H1 (cell line): ENCODE measurements around the gene KLHL26. TPM values are rescaled to one million over a fixed set of nuclear protein-coding genes. Genes with fewer than 3 reads are reported as not detected.

ENCODE experiments used
- CTCF ChIA-PET: fragments of 300-600 bp; sonication (Branson Sonifier 250); formaldehyde crosslinking; loops from one replicate; lab custom pipeline; 2021; ENCODE audit not compliant: partially characterized antibody; lab: Charles Lee
- POLR2A ChIA-PET: fragments of 300-600 bp; sonication (Branson Sonifier 250); formaldehyde crosslinking; loops from one replicate; lab custom pipeline; 2021; ENCODE audit warnings: inconsistent platforms; ENCODE audit not compliant: partially characterized antibody; lab: Charles Lee
- DNase-seq, 2 experiments: peaks; one replicate each; pipeline versions ENCODE4 v3.0.0 to v3.0.0-alpha.2; 2010 to 2022; ENCODE audit warnings: low spot score in 2 of 2, low read depth in 1 of 2, mixed read lengths in 1 of 2
- FAIRE-seq: peaks from 2 replicates; lab custom pipeline; 2011; peaks lifted over from hg19 to GRCh38; lab: Jason Lieb, UNC
- H2AFZ ChIP-seq: 2 replicates; pipeline ENCODE4 v1.8.1; 2012; ENCODE audit warnings: low read length, inconsistent platforms
- H2AK5ac ChIP-seq: 2 replicates; pipeline ENCODE4 v1.6.1; 2013; ENCODE audit warnings: low read depth, low read length
- H2BK120ac ChIP-seq: replicated peaks from 2 replicates; pipeline ENCODE3; 2013; ENCODE audit warnings: low read depth, low read length, inconsistent platforms
- H2BK12ac ChIP-seq: 2 replicates; pipeline ENCODE4 v1.6.1; 2013; ENCODE audit warnings: low read depth, low read length
- H2BK15ac ChIP-seq: 2 replicates; pipeline ENCODE4 v1.6.1; 2013; ENCODE audit warnings: low read length
- H2BK20ac ChIP-seq: 2 replicates; pipeline ENCODE4 v1.6.1; 2013; ENCODE audit warnings: low read length
- H2BK5ac ChIP-seq: 2 replicates; pipeline ENCODE4 v1.6.1; 2013; ENCODE audit warnings: low read depth, low read length
- H3K14ac ChIP-seq: 2 replicates; pipeline ENCODE4 v1.6.1; 2013; ENCODE audit warnings: inconsistent platforms; ENCODE audit not compliant: insufficient read length
- H3K18ac ChIP-seq: 2 replicates; pipeline ENCODE4 v1.6.1; 2013; ENCODE audit warnings: low read length; ENCODE audit errors: extremely low read depth
- H3K23ac ChIP-seq: 2 replicates; pipeline ENCODE4 v1.6.1; 2013; ENCODE audit warnings: inconsistent platforms; ENCODE audit not compliant: insufficient read length
- H3K23me2 ChIP-seq: 2 replicates; pipeline ENCODE4 v1.6.1; 2013; ENCODE audit warnings: low read depth, low read length
- H3K27ac ChIP-seq: 2 replicates; pipeline ENCODE4 v1.6.1; 2011; ENCODE audit warnings: low read depth, low read length, inconsistent platforms
- H3K27me3 ChIP-seq, 4 experiments: replicated peaks in 1 of 4; 1 replicate in 1 of 4; 2 replicates in 3 of 4; pipeline versions ENCODE4 v1.6.1 to v1.8.1; 2011 to 2013; ENCODE audit warnings: low read length in 3 of 4, mild to moderate bottlenecking in 3 of 4, inconsistent platforms in 2 of 4, mixed read lengths in 2 of 4, moderate library complexity in 1 of 4; ENCODE audit not compliant: control insufficient read depth in 3 of 4, insufficient read depth in 3 of 4; ENCODE audit errors: extremely low read depth in 1 of 4
- H3K36me3 ChIP-seq, 4 experiments: 2 replicates each; pipeline versions ENCODE4 v1.6.1 to v1.8.1; 2011 to 2013; ENCODE audit warnings: mild to moderate bottlenecking in 4 of 4, low read length in 3 of 4, moderate library complexity in 2 of 4, control low read depth in 1 of 4, inconsistent platforms in 1 of 4; ENCODE audit not compliant: insufficient read depth in 4 of 4, control insufficient read depth in 2 of 4
- H3K4ac ChIP-seq: replicated peaks from 2 replicates; pipeline ENCODE3; 2013; ENCODE audit warnings: low read length, low read depth, mixed read lengths, inconsistent platforms; ENCODE audit not compliant: insufficient read length
- H3K4me1 ChIP-seq, 4 experiments: replicated peaks in 1 of 4; 1 replicate in 1 of 4; 2 replicates in 3 of 4; pipeline versions ENCODE4 v1.6.1 to v1.8.1; 2011 to 2013; ENCODE audit warnings: low read length in 3 of 4, inconsistent platforms in 2 of 4, mixed read lengths in 1 of 4; ENCODE audit not compliant: insufficient read depth in 4 of 4, control insufficient read depth in 3 of 4
- H3K4me2 ChIP-seq, 2 experiments: 2 replicates each; pipeline versions ENCODE4 v1.6.1 to v1.8.1; 2011 to 2013; ENCODE audit warnings: low read depth in 2 of 2, low read length in 2 of 2, control low read depth in 1 of 2, inconsistent platforms in 1 of 2, mild to moderate bottlenecking in 1 of 2; ENCODE audit not compliant: insufficient read depth in 1 of 2
- H3K4me3 ChIP-seq, 4 experiments: fragments of 200-600, 300-600 bp in 1 of 4; sonication (generic), shearing (Covaris generic), sonication (Bioruptor Twin) in 1 of 4; 2 replicates each; pipeline versions ENCODE4 v1.5.1 to v1.8.1; 2011 to 2016; ENCODE audit warnings: low read length in 4 of 4, low read depth in 3 of 4, control low read depth in 2 of 4, inconsistent platforms in 2 of 4, mild to moderate bottlenecking in 2 of 4, mixed read lengths in 1 of 4, moderate library complexity in 1 of 4; ENCODE audit not compliant: insufficient read depth in 2 of 4; ENCODE audit errors: extremely low read depth in 1 of 4
- H3K56ac ChIP-seq: replicated peaks from 2 replicates; pipeline ENCODE3; 2013; ENCODE audit warnings: low read depth, mild to moderate bottlenecking, mixed read lengths, low read length, inconsistent platforms; ENCODE audit not compliant: insufficient read length
- H3K79me1 ChIP-seq: 2 replicates; pipeline ENCODE4 v1.6.1; 2013; ENCODE audit warnings: low read depth, low read length, control low read depth
- H3K79me2 ChIP-seq, 2 experiments: 2 replicates each; pipeline versions ENCODE4 v1.6.1 to v1.8.1; 2012 to 2013; ENCODE audit warnings: low read length in 2 of 2, mild to moderate bottlenecking in 2 of 2, inconsistent platforms in 1 of 2; ENCODE audit not compliant: insufficient read depth in 2 of 2, control insufficient read depth in 1 of 2
- H3K9ac ChIP-seq, 4 experiments: replicated peaks in 1 of 4; 1 replicate in 1 of 4; 2 replicates in 3 of 4; pipeline versions ENCODE4 v1.6.1 to v1.8.1; 2011 to 2013; ENCODE audit warnings: low read depth in 3 of 4, low read length in 3 of 4, control low read depth in 2 of 4, mild to moderate bottlenecking in 2 of 4, moderate library complexity in 2 of 4, inconsistent platforms in 1 of 4; ENCODE audit errors: extremely low read depth in 1 of 4
- H3K9me3 ChIP-seq, 2 experiments: 2 replicates each; pipeline versions ENCODE4 v1.6.1 to v1.8.1; 2012 to 2013; ENCODE audit warnings: mild to moderate bottlenecking in 2 of 2, moderate library complexity in 2 of 2, control low read depth in 1 of 2, inconsistent platforms in 1 of 2, low read depth in 1 of 2, low read length in 1 of 2, mixed read lengths in 1 of 2; ENCODE audit not compliant: insufficient read depth in 2 of 2
- H4K20me1 ChIP-seq, 2 experiments: replicated peaks in 1 of 2; 2 replicates each; pipeline versions ENCODE3 to v1.8.1; 2011 to 2013; ENCODE audit warnings: inconsistent platforms in 2 of 2, low read length in 2 of 2, mild to moderate bottlenecking in 1 of 2; ENCODE audit not compliant: insufficient read depth in 2 of 2, control insufficient read depth in 1 of 2
- H4K5ac ChIP-seq: 2 replicates; pipeline ENCODE4 v1.6.1; 2013; ENCODE audit warnings: low read length, low read depth, mixed read lengths, inconsistent platforms; ENCODE audit not compliant: insufficient read length
- H4K8ac ChIP-seq: 2 replicates; pipeline ENCODE4 v1.8.0; 2013; ENCODE audit warnings: mild to moderate bottlenecking, moderate library complexity, low read length, inconsistent platforms; ENCODE audit not compliant: insufficient read depth; ENCODE audit errors: extremely low read depth
- H4K91ac ChIP-seq: replicated peaks from 2 replicates; pipeline ENCODE3; 2013; ENCODE audit warnings: low read length, mixed read lengths, inconsistent platforms; ENCODE audit not compliant: insufficient read length
- ASH2L ChIP-seq: fragments of 200-600, 300-600 bp; sonication (generic); IDR thresholded peaks from one replicate; pipeline ENCODE4 v1.7.1; 2017; ENCODE audit warnings: low read length
- CTBP2 ChIP-seq: IDR thresholded peaks from 2 replicates; pipeline ENCODE4 v1.7.0; 2011; ENCODE audit warnings: borderline replicate concordance, mild to moderate bottlenecking, moderate library complexity, mixed read lengths, low read length; ENCODE audit not compliant: insufficient read depth, insufficient read length
- CTCF ChIP-seq, 3 experiments: IDR thresholded peaks; 1 replicate in 2 of 3; 2 replicates in 1 of 3; pipeline versions ENCODE4 v1.5.1 to v1.6.1; 2011; ENCODE audit warnings: low read length in 3 of 3, mild to moderate bottlenecking in 3 of 3, inconsistent platforms in 2 of 3, low read depth in 1 of 3, moderate library complexity in 1 of 3; ENCODE audit not compliant: insufficient read depth in 1 of 3; ENCODE audit errors: control extremely low read depth in 1 of 3
- SIRT6 ChIP-seq: IDR thresholded peaks from one replicate; pipeline ENCODE4 v1.7.1; 2012; ENCODE audit warnings: low read length, inconsistent platforms
- TEAD4 ChIP-seq: IDR thresholded peaks from 2 replicates; pipeline ENCODE4 v1.6.1; 2012; ENCODE audit warnings: low read depth, low read length, inconsistent platforms, mixed read lengths
- WGBS, 2 experiments: shearing (Covaris generic) in 1 of 2; methylation state at CpG; one replicate each; pipeline versions ENCODE4 v1.1.6 to v1.1.7; 2013 to 2015; ENCODE audit warnings: low lambda C conversion rate in 2 of 2, mixed read lengths in 2 of 2, inconsistent platforms in 1 of 2, low coverage in 1 of 2, missing lambda C conversion rate in 1 of 2; ENCODE audit not compliant: insufficient replicate concordance in 2 of 2, insufficient coverage in 1 of 2, insufficient read length in 1 of 2; ENCODE audit errors: extremely low coverage in 1 of 2, missing lambda C conversion rate in 1 of 2; 5-methylcytosine and 5-hydroxymethylcytosine counted together
- polyA plus RNA-seq, 7 experiments: library from polyadenylated mRNA; depleted of rRNA in 3 of 7; stranded (reverse) in 5 of 7; unstranded in 2 of 7; fragments of >200 nt in 5 of 7; fragments of 200-250 nt in 2 of 7; gene quantifications; 1 replicate in 5 of 7; 2 replicates in 1 of 7; 4 replicates in 1 of 7; pipeline versions ENCODE4 v1.2.1 to v1.2.3, GENCODE V29; 2011 to 2013; ENCODE audit warnings: missing spikeins in 2 of 7, mixed read lengths in 2 of 7
- total RNA-seq: library from RNA; stranded (reverse); fragmentation: NEBNext Ultra II Directional; extraction: Animal tissue kit (Norgen Biotek cat#: 25700); gene quantifications from 2 replicates; pipeline ENCODE4 v1.2.1, GENCODE V29; 2021
- TF ChIP-seq, protein P1 (sequence below): IDR thresholded peaks from 2 replicates; pipeline ENCODE4 v1.6.1; 2012; ENCODE audit warnings: low read length, inconsistent platforms

KLHL26 gene
- total and polyA plus RNA-seq, 2 of the 8 experiments (the other 6 are each of a cell fraction or from before 2014, with no cell fraction given) = 2.2 to 8.8 TPM

- Histone ChIP-seq H2BK120ac (no peak overlapping the region), H3K56ac (no peak overlapping the region), H3K4me1 (peaks cover 0 to 3% (median 0%) of the 10 kb centered on the region in 4 experiments; a peak in 1 of 7 replicates), H2BK15ac (no peak overlapping the region), H3K14ac (no peak overlapping the region), H2AK5ac (peak overlapping the region; percentile 96), H4K5ac (no peak overlapping the region), H3K23ac (no peak overlapping the region), H3K18ac (no peak overlapping the region), H3K36me3 (no peaks in the 10 kb centered on the region), H3K4me3 (no peak overlapping the region), H3K79me2 (peaks cover 0 to 3% of the 10 kb centered on the region in 2 experiments; a peak in 1 of 4 replicates), H3K9ac (0 out of 7 replicates have a peak overlapping the region, but pooled peaks of 1 of the 4 experiments have one; percentile 30), H3K9me3 (no peaks in the 10 kb centered on the region), H3K79me1 (peaks cover 3% of the 10 kb centered on the region), H3K27ac (no peak overlapping the region), H4K8ac (no peak overlapping the region), H3K4ac (peak overlapping the region; percentile 14), H3K23me2 (0 out of 2 replicates have a peak, but pooled peaks cover 2% of the 10 kb centered on the region), H2BK5ac (no peak overlapping the region), H2BK20ac (no peak overlapping the region), H4K20me1 (peaks cover 0 to 21% of the 10 kb centered on the region in 2 experiments), H3K4me2 (no peak overlapping the region), H2AFZ (no peak overlapping the region), H3K27me3 (no peaks in the 10 kb centered on the region), H2BK12ac (peak overlapping the region; percentile 80; the same call in 1 of the 2 replicates), H4K91ac (peak overlapping the region; percentile 85)
- no peak for DNase-seq
- ChIA-PET CTCF (interaction anchor here (1.0 kb wide), 1 partner anchor 130 kb away, joined by 3 read pairs; no protein-coding TSS in a partner anchor), POLR2A (interaction anchor here (0.7 to 1.0 kb wide), 2 partner anchors 14 to 35 kb away, joined by 3 to 4 read pairs; no protein-coding TSS in a partner anchor)
- WGBS, 2 experiments = 87% methylated on average over 6 of the region's 6 CpGs; no CpG with 5 or more reads in 1 of the 2 experiments
- FAIRE-seq = no peak
- TF ChIP-seq CTBP2 = no peak
- TF ChIP-seq SIRT6 = no peak
- TF ChIP-seq CTCF (IDR thresholded peaks at IDR 0.05; ENCODE audit: control extremely low read depth in 1 of 3, insufficient read depth in 1 of 3, low read depth in 1 of 3, low read length in 3 of 3) = no peak
- TF ChIP-seq ASH2L = no peak
- TF ChIP-seq TEAD4 = no peak
- TF ChIP-seq, protein P1, sequence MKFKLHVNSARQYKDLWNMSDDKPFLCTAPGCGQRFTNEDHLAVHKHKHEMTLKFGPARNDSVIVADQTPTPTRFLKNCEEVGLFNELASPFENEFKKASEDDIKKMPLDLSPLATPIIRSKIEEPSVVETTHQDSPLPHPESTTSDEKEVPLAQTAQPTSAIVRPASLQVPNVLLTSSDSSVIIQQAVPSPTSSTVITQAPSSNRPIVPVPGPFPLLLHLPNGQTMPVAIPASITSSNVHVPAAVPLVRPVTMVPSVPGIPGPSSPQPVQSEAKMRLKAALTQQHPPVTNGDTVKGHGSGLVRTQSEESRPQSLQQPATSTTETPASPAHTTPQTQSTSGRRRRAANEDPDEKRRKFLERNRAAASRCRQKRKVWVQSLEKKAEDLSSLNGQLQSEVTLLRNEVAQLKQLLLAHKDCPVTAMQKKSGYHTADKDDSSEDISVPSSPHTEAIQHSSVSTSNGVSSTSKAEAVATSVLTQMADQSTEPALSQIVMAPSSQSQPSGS = no peak
Measured at GRCh38 chr19:18716857-18717256, 80.0 kb downstream of the KLHL26 start.
